ENCODE data around the gene DPPA5.
"Not testable (repeated sequence)": the region's sequence is repeated elsewhere in the genome, so short reads cannot be mapped to it uniquely, and the experiment has no call there.

The DPPA5 gene

GRCh38 chr6:73353636-73354593, at the start of gene DPPA5:
DPPA5 (minus strand) TSS chr6:73354276; CDS start chr6:73354225, 51 bp downstream.
- Histone ChIP-seq H3K9ac (ENCODE audit: insufficient read length) (no peak within 1 kb of the TSS), H3K36me3 (ENCODE audit: insufficient read depth, low read length) (no peaks in the 10 kb centered on the region), H3K9me3 (ENCODE audit: low read depth, low read length) (no peaks in the 10 kb centered on the region), H3K27ac (no peak within 1 kb of the TSS), H3K4me3 (no peak within 1 kb of the TSS)
- no peak for DNase-seq (ENCODE audit: low read depth, low spot score)
- TF ChIP-seq FOXP2 (optimal IDR thresholded peaks at IDR 0.05; ENCODE audit: control extremely low read depth, extremely low read length, insufficient read depth), result no peak
- TF ChIP-seq POLR2AphosphoS5 (IDR thresholded peaks at IDR 0.05; ENCODE audit: borderline replicate concordance, low read depth, low read length), result no peak
- no peak for TF ChIP-seq EZH2 (IDR thresholded peaks at IDR 0.05)

GRCh38 chr6:73400656-73401055, 46.6 kb upstream of the DPPA5 start:
- Histone ChIP-seq H3K9me3 (ENCODE audit: low read depth, low read length) (no peaks in the 10 kb centered on the region), H3K4me3 (no peak overlapping the region), H3K9ac (ENCODE audit: insufficient read length) (no peak overlapping the region), H3K27ac (no peak overlapping the region), H3K36me3 (ENCODE audit: insufficient read depth, low read length) (no peaks in the 10 kb centered on the region)
- TF ChIP-seq EZH2 (IDR thresholded peaks at IDR 0.05), result no peak
- no peak for TF ChIP-seq FOXP2 (optimal IDR thresholded peaks at IDR 0.05; ENCODE audit: control extremely low read depth, extremely low read length, insufficient read depth)
- no peak for TF ChIP-seq POLR2AphosphoS5 (IDR thresholded peaks at IDR 0.05; ENCODE audit: borderline replicate concordance, low read depth, low read length)
- no peak for DNase-seq (ENCODE audit: low read depth, low spot score)

GRCh38 chr6:73395875-73396274, 41.8 kb upstream of the DPPA5 start:
- Histone ChIP-seq H3K4me3 (no peak overlapping the region), H3K9ac (ENCODE audit: insufficient read length) (no peak overlapping the region), H3K9me3 (ENCODE audit: low read depth, low read length) (no peaks in the 10 kb centered on the region), H3K27ac (no peak overlapping the region), H3K36me3 (ENCODE audit: insufficient read depth, low read length) (no peaks in the 10 kb centered on the region)
- TF ChIP-seq POLR2AphosphoS5 (IDR thresholded peaks at IDR 0.05; ENCODE audit: borderline replicate concordance, low read depth, low read length) (no peak), EZH2 (IDR thresholded peaks at IDR 0.05) (no peak), FOXP2 (optimal IDR thresholded peaks at IDR 0.05; ENCODE audit: control extremely low read depth, extremely low read length, insufficient read depth) (no peak)
- no peak for DNase-seq (ENCODE audit: low read depth, low spot score)

- no peak for DNase-seq (ENCODE audit: low read depth, low spot score)
- no peak within 1 kb of the TSS for H3K27ac ChIP-seq
- H3K4me3 ChIP-seq, result no peak within 1 kb of the TSS
Measured at GRCh38 chr6:73394577-73395354, 40.7 kb upstream of the DPPA5 start, which contains the start of gene DDX43. DDX43 (plus strand) TSS chr6:73394828; CDS start chr6:73394906, 78 bp downstream.

GRCh38 chr6:73393278-73393677, 39.2 kb upstream of the DPPA5 start:
- no peaks in the 10 kb centered on the region for H3K36me3 ChIP-seq (ENCODE audit: insufficient read depth, low read length)
- TF ChIP-seq EZH2 (IDR thresholded peaks at IDR 0.05) (no peak), FOXP2 (optimal IDR thresholded peaks at IDR 0.05; ENCODE audit: control extremely low read depth, extremely low read length, insufficient read depth) (no peak), POLR2AphosphoS5 (IDR thresholded peaks at IDR 0.05; ENCODE audit: borderline replicate concordance, low read depth, low read length) (no peak)
- H3K9me3 ChIP-seq (ENCODE audit: low read depth, low read length), result no peaks in the 10 kb centered on the region
- no peak for DNase-seq (ENCODE audit: low read depth, low spot score)
- H3K27ac ChIP-seq, result no peak overlapping the region
- no peak overlapping the region for H3K9ac ChIP-seq (ENCODE audit: insufficient read length)
- H3K4me3 ChIP-seq, result no peak overlapping the region

More at GRCh38 chr6:73394577-73395354, 40.7 kb upstream of the DPPA5 start, which contains the start of gene DDX43:
- TF ChIP-seq EZH2 (IDR thresholded peaks at IDR 0.05) (no peak), POLR2AphosphoS5 (IDR thresholded peaks at IDR 0.05; ENCODE audit: borderline replicate concordance, low read depth, low read length) (no peak), FOXP2 (optimal IDR thresholded peaks at IDR 0.05; ENCODE audit: control extremely low read depth, extremely low read length, insufficient read depth) (no peak)
- Histone ChIP-seq H3K36me3 (ENCODE audit: insufficient read depth, low read length) (no peaks in the 10 kb centered on the region), H3K9ac (ENCODE audit: insufficient read length) (no peak within 1 kb of the TSS), H3K9me3 (ENCODE audit: low read depth, low read length) (no peaks in the 10 kb centered on the region)

- not testable (repeated sequence) for H3K4me3 ChIP-seq; DNase-seq (ENCODE audit: low read depth, low spot score); H3K9me3 ChIP-seq (ENCODE audit: low read depth, low read length); H3K36me3 ChIP-seq (ENCODE audit: insufficient read depth, low read length); H3K9ac ChIP-seq (ENCODE audit: insufficient read length); H3K27ac ChIP-seq
Measured at GRCh38 chr6:73392188-73392587, 38.1 kb upstream of the DPPA5 start.

- DNase-seq (ENCODE audit: low read depth, low spot score), result no peak
- TF ChIP-seq POLR2AphosphoS5 (IDR thresholded peaks at IDR 0.05; ENCODE audit: borderline replicate concordance, low read depth, low read length), result no peak
- TF ChIP-seq FOXP2 (optimal IDR thresholded peaks at IDR 0.05; ENCODE audit: control extremely low read depth, extremely low read length, insufficient read depth), result no peak
- no peak for TF ChIP-seq EZH2 (IDR thresholded peaks at IDR 0.05)
- no peak overlapping the region for H3K27ac ChIP-seq
Measured at GRCh38 chr6:73391675-73392074, 37.6 kb upstream of the DPPA5 start.

GRCh38 chr6:73389854-73390253, 35.8 kb upstream of the DPPA5 start:
- Histone ChIP-seq H3K9ac (ENCODE audit: insufficient read length) (no peak overlapping the region), H3K27ac (no peak overlapping the region), H3K36me3 (ENCODE audit: insufficient read depth, low read length) (no peaks in the 10 kb centered on the region), H3K9me3 (ENCODE audit: low read depth, low read length) (no peaks in the 10 kb centered on the region), H3K4me3 (no peak overlapping the region)
- TF ChIP-seq POLR2AphosphoS5 (IDR thresholded peaks at IDR 0.05; ENCODE audit: borderline replicate concordance, low read depth, low read length), result no peak
- TF ChIP-seq EZH2 (IDR thresholded peaks at IDR 0.05), result no peak
- TF ChIP-seq FOXP2 (optimal IDR thresholded peaks at IDR 0.05; ENCODE audit: control extremely low read depth, extremely low read length, insufficient read depth), result no peak
- DNase-seq (ENCODE audit: low read depth, low spot score), result no peak

More at GRCh38 chr6:73391675-73392074, 37.6 kb upstream of the DPPA5 start:
- Histone ChIP-seq H3K4me3 (no peak overlapping the region), H3K9me3 (ENCODE audit: low read depth, low read length) (no peaks in the 10 kb centered on the region), H3K36me3 (ENCODE audit: insufficient read depth, low read length) (no peaks in the 10 kb centered on the region), H3K9ac (ENCODE audit: insufficient read length) (no peak overlapping the region)

All from SK-N-MC (cell line).